Heart left ventricle (tissue), 16 donors: Measurements from ENCODE around the gene SYNPO2. TPM values are rescaled to one million over a fixed set of nuclear protein-coding genes. Genes with fewer than 3 reads are reported as not detected.
A peak's percentile ranks its signal among the peaks of the same experiment; 100 is the strongest.
"Not testable (repeated sequence)": the region's sequence is repeated elsewhere in the genome, so short reads cannot be mapped to it uniquely, and the experiment has no call there.

Experiments
- ATAC-seq, 4 donors: fragments of 200-7000 bp; cut with Tn5 transposase; one replicate each; pipeline ENCODE4 v1.9.1; 2020 to 2022; ENCODE audit warnings: moderate library complexity in 4 of 4, mild to moderate bottlenecking in 3 of 4, moderate number of reproducible peaks in 1 of 4
- DNase-seq, 5 donors: peaks; one replicate each; pipeline ENCODE4 v3.0.0-alpha.2; 2020
- H3K27ac ChIP-seq, 12 donors: fragments of 200-600 bp; sonication (generic) in 4 of 12; one replicate each; pipeline versions ENCODE4 v1.5.0 to v1.8.0; 2016 to 2022; ENCODE audit warnings: mild to moderate bottlenecking in 2 of 12
- H3K27me3 ChIP-seq, 9 donors: fragments of 200-600 bp; sonication (generic) in 2 of 9; one replicate each; pipeline versions ENCODE4 v1.5.1 to v1.8.0; 2016 to 2022; ENCODE audit warnings: mild to moderate bottlenecking in 3 of 9
- H3K36me3 ChIP-seq, 9 donors: fragments of 200-600 bp; sonication (generic) in 2 of 9; one replicate each; pipeline versions ENCODE4 v1.5.0 to v1.8.0; 2018 to 2022; ENCODE audit warnings: mild to moderate bottlenecking in 2 of 9
- H3K4me1 ChIP-seq, 12 donors: fragments of 200-600 bp; sonication (generic) in 4 of 12; one replicate each; pipeline versions ENCODE4 v1.5.0 to v1.8.0; 2016 to 2022; ENCODE audit warnings: mild to moderate bottlenecking in 3 of 12
- H3K4me3 ChIP-seq, 12 donors: fragments of 200-600 bp; sonication (generic) in 4 of 12; one replicate each; pipeline versions ENCODE4 v1.5.0 to v1.8.0; 2017 to 2022; ENCODE audit warnings: mild to moderate bottlenecking in 9 of 12, moderate library complexity in 4 of 12
- H3K9me3 ChIP-seq, 12 donors: fragments of 200-600 bp; sonication (generic) in 4 of 12; one replicate each; pipeline versions ENCODE4 v1.5.0 to v1.8.0; 2016 to 2022; ENCODE audit warnings: mild to moderate bottlenecking in 1 of 12
- CTCF ChIP-seq, 12 donors: fragments of 200-600 bp; sonication (generic) in 4 of 12; IDR thresholded peaks; one replicate each; pipeline versions ENCODE4 v1.5.0 to v1.8.0; 2018 to 2022; ENCODE audit warnings: antibody characterized with exemption in 12 of 12, mild to moderate bottlenecking in 5 of 12
- POLR2A ChIP-seq, 2 donors: fragments of 450-650 bp; IDR thresholded peaks; one replicate each; pipeline ENCODE4 v1.6.1; 2017; ENCODE audit warnings: antibody characterized with exemption in 2 of 2, mild to moderate bottlenecking in 2 of 2, moderate library complexity in 2 of 2
- WGBS, 4 donors: extraction: QIAGEN DNeasy Blood & Tissue Kit in 2 of 4; methylation state at CpG; one replicate each; pipeline versions ENCODE4 v1.1.5 to v1.1.7; 2013 to 2018; 5-methylcytosine and 5-hydroxymethylcytosine counted together
- intact Hi-C, 10 donors: fragments of 100-400 bp; cut with DNase I; formaldehyde crosslinking; loops; one replicate each; pipeline versions ENCODE4 v1.11.1 to v1.14.2; 2022
- polyA plus RNA-seq, 2 donors: library from polyadenylated mRNA; stranded (reverse); fragments of 200-250 nt; gene quantifications; one replicate each; pipeline ENCODE4 v1.2.3, GENCODE V29; 2013
- total RNA-seq, 9 donors: library from RNA; depleted of rRNA in 2 of 9; stranded (reverse); fragments of >200 nt in 2 of 9; fragmentation: NEBNext Ultra II Directional in 3 of 9; extraction: Animal tissue kit (Norgen Biotek cat#: 25700) in 3 of 9; gene quantifications; one replicate each; pipeline versions ENCODE4 v1.1.0 to v1.2.4, GENCODE V29; 2016 to 2023
- donor health status: ischemic (EF 13 %, LVEDD 7.1; RV severe dilation, severe dysfunction).
- donor health status: healthy with polysubstance abuse.
- donor health status: DM: no; HTN: yes; CAD: no.
- donor health status: DM: no; HTN: no; CAD: no.
- donor health status: ischemic (EF 25% LVEDD 6.9; RV normal size, moderate dysfunction).
- donor health status: ischemic (EF 25% LVEDD 5.7; RV mildly dilated, moderate dysfunction).
- donor health status: healthy.
- donor health status: DM: yes; HTN: yes; CAD: no.
- donor health status: ischemic (EF 35%, LVEDD 5.7; RV mildly dilated, moderate dysfunction).
- donor health status: nonischemic (EF 11% LVEDD 7.7; RV severe dilation, severe dysfunction).
- donor health status: DM: yes; HTN: yes; CAD: no.
- donor health status: PGD.
- donor health status: ischemic (EF 29% LVEDD 5.4; RV normal size, mild dysfunction).
- donor health status: nonischemic (EF 23%, LVEDD 6.1; RV moderate dilation, normal function).

Gene SYNPO2
- total and polyA plus RNA-seq, 11 donors = 31.2 to 290 (median 231) TPM

DNA sequence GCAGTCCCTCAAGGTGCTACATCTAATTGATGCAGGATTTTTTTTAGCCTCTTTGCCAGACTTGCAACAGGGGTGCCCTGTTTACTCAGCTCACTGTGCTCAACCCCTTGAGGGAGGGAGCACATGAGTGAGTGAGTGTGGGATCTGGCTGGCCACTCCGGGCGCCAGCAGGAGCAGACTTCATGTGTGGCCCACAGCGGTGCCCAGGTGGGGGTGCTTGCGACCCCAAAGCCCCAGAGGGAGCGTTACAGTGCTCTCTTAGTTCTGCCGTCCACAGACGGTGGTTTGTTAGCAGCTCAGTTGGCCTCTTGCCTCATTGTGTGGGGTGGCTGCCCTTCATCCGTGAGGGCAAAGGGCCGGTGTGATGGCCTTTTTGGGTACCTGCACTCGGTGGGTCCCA lies 165.3 kb downstream of the SYNPO2 start:
- WGBS, 4 donors = 82 to 94% (median 90%) methylated on average over 10 of the region's 10 CpGs
- H3K27ac ChIP-seq = peak overlapping the region in 6 of 12 donors; percentile 15 to 64 (median 45)

DNA sequence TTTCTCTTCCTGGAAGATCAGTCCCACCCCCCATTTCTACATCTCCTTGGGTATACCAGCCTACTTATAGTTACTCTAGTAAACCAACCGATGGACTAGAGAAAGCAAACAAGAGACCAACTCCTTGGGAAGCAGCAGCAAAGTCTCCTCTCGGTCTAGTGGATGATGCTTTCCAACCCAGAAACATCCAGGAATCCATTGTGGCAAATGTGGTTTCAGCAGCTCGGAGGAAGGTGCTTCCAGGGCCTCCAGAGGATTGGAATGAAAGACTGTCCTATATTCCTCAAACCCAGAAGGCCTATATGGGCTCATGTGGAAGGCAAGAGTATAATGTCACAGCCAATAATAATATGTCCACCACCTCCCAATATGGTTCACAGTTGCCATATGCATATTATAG lies 168.8 kb downstream of the SYNPO2 start:
- Histone ChIP-seq H3K4me3 (no peak overlapping the region), H3K36me3 (peaks cover 0 to 9% (median 0%) of the 10 kb centered on the region in 9 donors), H3K9me3 (no peaks in the 10 kb centered on the region), H3K4me1 (peaks cover 0 to 23% (median 4%) of the 10 kb centered on the region in 12 donors), H3K27ac (no peak overlapping the region), H3K27me3 (no peaks in the 10 kb centered on the region)
- intact Hi-C loops = no loop called here
- 97 to 99% (median 97%) methylated on average over 3 of the region's 3 CpGs for WGBS, 4 donors
- no peak for TF ChIP-seq CTCF (IDR thresholded peaks at IDR 0.05)
- ATAC-seq (no peak), DNase-seq (no peak)

More for the DNA sequence above, 165.3 kb downstream of the SYNPO2 start:
- no peak for TF ChIP-seq CTCF (IDR thresholded peaks at IDR 0.05)
- TF ChIP-seq POLR2A (IDR thresholded peaks at IDR 0.05) = no peak
- Histone ChIP-seq H3K4me3 (no peak overlapping the region), H3K36me3 (peaks cover 0 to 9% (median 0%) of the 10 kb centered on the region in 9 donors), H3K4me1 (peaks cover 0 to 27% (median 5%) of the 10 kb centered on the region in 12 donors), H3K9me3 (no peaks in the 10 kb centered on the region), H3K27me3 (no peaks in the 10 kb centered on the region)
- DNase-seq (no peak), ATAC-seq (peak in 3 of 4 donors; percentile 40 to 43 (median 40))
- intact Hi-C loops = loop anchor here in 1 of 10 donors (5.0 kb wide), 1 partner anchor 43 kb away; no protein-coding TSS in a partner anchor

DNA sequence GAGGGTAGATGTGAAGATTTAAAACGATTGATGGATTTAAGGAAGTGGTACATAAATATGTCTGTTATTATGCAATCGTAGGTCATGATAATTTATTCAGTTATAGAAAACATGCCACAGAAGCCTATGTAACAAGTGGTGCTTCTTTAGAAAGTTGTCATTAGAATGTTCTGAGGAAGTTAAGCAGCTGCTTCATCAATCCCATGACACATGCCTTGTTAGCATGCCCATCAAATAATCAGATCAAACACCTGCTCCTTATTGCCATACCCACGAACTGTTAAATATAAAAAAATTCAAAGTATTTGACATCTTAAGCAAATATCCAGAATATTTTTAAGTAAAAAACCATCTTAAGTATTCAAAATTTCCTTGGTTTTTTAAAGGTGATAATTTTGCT lies 170.6 kb downstream of the SYNPO2 start:
- Histone ChIP-seq H3K9me3 (no peaks in the 10 kb centered on the region), H3K27me3 (no peaks in the 10 kb centered on the region), H3K27ac (no peak overlapping the region), H3K36me3 (peaks cover 0 to 9% (median 0%) of the 10 kb centered on the region in 9 donors), H3K4me3 (no peak overlapping the region), H3K4me1 (peaks cover 0 to 10% (median 0%) of the 10 kb centered on the region in 12 donors)
- DNase-seq (no peak), ATAC-seq (no peak)
- TF ChIP-seq POLR2A (IDR thresholded peaks at IDR 0.05) = no peak
- TF ChIP-seq CTCF (IDR thresholded peaks at IDR 0.05) = no peak
- intact Hi-C loops = no loop called here
- WGBS, 4 donors = 63 to 71% (median 67%) methylated on average over 3 of the region's 3 CpGs

DNA sequence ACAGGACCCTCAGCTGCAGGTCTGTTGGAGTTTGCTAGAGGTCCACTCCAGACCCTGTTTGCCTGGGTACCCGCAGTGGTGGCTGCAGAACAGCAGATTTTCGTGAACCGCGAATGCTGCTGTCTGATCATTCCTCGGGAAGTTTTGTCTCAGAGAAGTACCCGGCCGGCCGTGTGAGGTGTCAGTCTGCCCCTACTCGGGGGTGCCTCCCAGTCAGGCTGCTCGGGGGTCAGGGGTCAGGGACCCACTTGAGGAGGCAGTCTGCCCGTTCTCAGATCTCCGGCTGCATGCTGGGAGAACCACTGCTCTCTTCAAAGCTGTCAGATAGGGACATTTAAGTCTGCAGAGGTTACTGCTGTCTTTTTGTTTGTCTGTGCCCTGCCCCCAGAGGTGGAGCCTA lies 178.5 kb downstream of the SYNPO2 start:
- H3K27me3 ChIP-seq, ATAC-seq, H3K27ac ChIP-seq, H3K4me3 ChIP-seq, intact Hi-C loops, H3K4me1 ChIP-seq, H3K9me3 ChIP-seq, DNase-seq, H3K36me3 ChIP-seq: not testable (repeated sequence)
- 48 to 73% (median 59%) methylated on average over 8 to 10 of the region's 12 CpGs; no CpG with 5 or more reads in 1 of the 4 donors for WGBS, 4 donors

GRCh38 chr4:119067670-119068360 lies 179.2 kb downstream of the SYNPO2 start:
- H3K4me3 ChIP-seq, ATAC-seq, H3K27me3 ChIP-seq, H3K36me3 ChIP-seq, H3K9me3 ChIP-seq, intact Hi-C loops, H3K4me1 ChIP-seq: not testable (repeated sequence)
- peak overlapping the region in 1 of 12 donors; percentile 57 for H3K27ac ChIP-seq
- 72 to 87% (median 74%) methylated on average over 14 to 17 of the region's 17 CpGs for WGBS, 4 donors
- peak in 1 of 5 donors; percentile 2 for DNase-seq
